IMR-90 (cell line): ENCODE measurements around the gene RPL10A. TPM values are rescaled to one million over a fixed set of nuclear protein-coding genes. Genes with fewer than 3 reads are reported as not detected.

Source experiments
- ATAC-seq: fragments of 200-7000 bp; cut with Tn5 transposase; 2 replicates; pipeline ENCODE4 v1.9.1; 2020; ENCODE audit warnings: low read depth, mild to moderate bottlenecking, moderate library complexity
- BruUV-seq: library from RNA; stranded (reverse); fragments of 400-500 nt; replicated peaks from 2 replicates; lab custom pipeline; 2021; lab: Mats Ljungman, UMichigan
- CTCF ChIA-PET: fragments of 300-600 bp; formaldehyde crosslinking; extraction: SDS; loops from one replicate; lab custom pipeline; 2021; ENCODE audit warnings: antibody characterized with exemption; lab: Yijun Ruan, JAX
- POLR2A ChIA-PET: fragments of 300-600 bp; sonication (Branson Sonifier 250); formaldehyde crosslinking; loops from one replicate; lab custom pipeline; 2022; ENCODE audit warnings: antibody characterized with exemption; ENCODE audit not compliant: unreplicated experiment; lab: Charles Lee
- DNase-seq: peaks from one replicate; pipeline ENCODE4 v3.0.0; 2013
- H2AFZ ChIP-seq: replicated peaks from 2 replicates; pipeline ENCODE3; 2013; ENCODE audit warnings: low read length, mild to moderate bottlenecking; ENCODE audit not compliant: poor library complexity
- H2AK5ac ChIP-seq: 2 replicates; pipeline ENCODE4 v1.6.1; 2013; ENCODE audit warnings: low read depth, low read length, inconsistent platforms
- H2AK9ac ChIP-seq: replicated peaks from 2 replicates; pipeline ENCODE3; 2013; ENCODE audit warnings: mild to moderate bottlenecking, low read depth, low read length, moderate library complexity; ENCODE audit not compliant: poor library complexity
- H2BK120ac ChIP-seq: 2 replicates; pipeline ENCODE4 v1.6.1; 2013; ENCODE audit warnings: low read depth, low read length, inconsistent platforms
- H2BK15ac ChIP-seq: 3 replicates; pipeline ENCODE4 v1.6.1; 2013; ENCODE audit warnings: low read depth, low read length, inconsistent platforms
- H2BK20ac ChIP-seq: 2 replicates; pipeline ENCODE4 v1.6.1; 2013; ENCODE audit warnings: low read depth, mild to moderate bottlenecking, inconsistent platforms, low read length, moderate library complexity
- H2BK5ac ChIP-seq: 2 replicates; pipeline ENCODE4 v1.6.1; 2013; ENCODE audit warnings: mild to moderate bottlenecking, low read depth, low read length, inconsistent platforms; ENCODE audit not compliant: poor library complexity, severe bottlenecking
- H3K14ac ChIP-seq: replicated peaks from 2 replicates; pipeline ENCODE4 v1.6.1; 2013; ENCODE audit warnings: low read depth, low read length, inconsistent platforms
- H3K18ac ChIP-seq: 2 replicates; pipeline ENCODE4 v1.6.1; 2013; ENCODE audit warnings: low read depth, low read length, control low read depth
- H3K23ac ChIP-seq: 2 replicates; pipeline ENCODE4 v1.6.1; 2013; ENCODE audit warnings: low read depth, low read length, inconsistent platforms
- H3K27ac ChIP-seq: 2 replicates; pipeline ENCODE4 v1.5.1; 2013; ENCODE audit warnings: mild to moderate bottlenecking, control low read depth, low read length; ENCODE audit not compliant: insufficient read depth
- H3K27me3 ChIP-seq: 2 replicates; pipeline ENCODE4 v1.6.1; 2013; ENCODE audit warnings: low read length; ENCODE audit not compliant: control insufficient read depth, insufficient read depth
- H3K36me3 ChIP-seq: 2 replicates; pipeline ENCODE4 v1.6.1; 2013; ENCODE audit warnings: low read length, mixed read lengths; ENCODE audit not compliant: control insufficient read depth, insufficient read depth
- H3K4ac ChIP-seq: 2 replicates; pipeline ENCODE4 v1.6.1; 2013; ENCODE audit warnings: low read depth, low read length, inconsistent platforms
- H3K4me1 ChIP-seq: 2 replicates; pipeline ENCODE4 v1.6.1; 2013; ENCODE audit warnings: low read length, mixed read lengths; ENCODE audit not compliant: control insufficient read depth, insufficient read depth
- H3K4me2 ChIP-seq: 2 replicates; pipeline ENCODE4 v1.6.1; 2013; ENCODE audit warnings: low read depth, mild to moderate bottlenecking, control low read depth, low read length, moderate library complexity
- H3K4me3 ChIP-seq: 2 replicates; pipeline ENCODE4 v1.5.1; 2013; ENCODE audit warnings: low read depth, mild to moderate bottlenecking, control low read depth, low read length, moderate library complexity; ENCODE audit not compliant: insufficient read depth
- H3K56ac ChIP-seq: 2 replicates; pipeline ENCODE4 v1.6.1; 2013; ENCODE audit warnings: low read length, inconsistent platforms; ENCODE audit not compliant: insufficient read depth; ENCODE audit errors: extremely low read depth
- H3K79me1 ChIP-seq, 2 experiments: 2 replicates each; pipeline ENCODE4 v1.6.1; 2013; ENCODE audit warnings: low read length in 2 of 2, inconsistent platforms in 1 of 2, low read depth in 1 of 2
- H3K9ac ChIP-seq: 2 replicates; pipeline ENCODE4 v1.6.1; 2013; ENCODE audit warnings: low read depth, low read length, control low read depth
- H3K9me1 ChIP-seq: 2 replicates; pipeline ENCODE4 v1.6.1; 2013; ENCODE audit warnings: low read length, inconsistent platforms; ENCODE audit not compliant: insufficient read depth
- H3K9me3 ChIP-seq: 2 replicates; pipeline ENCODE4 v1.6.1; 2013; ENCODE audit warnings: low read length; ENCODE audit not compliant: control insufficient read depth, insufficient read depth
- H4K20me1 ChIP-seq: 2 replicates; pipeline ENCODE4 v1.6.1; 2013; ENCODE audit warnings: low read length, inconsistent platforms; ENCODE audit not compliant: insufficient read depth
- H4K5ac ChIP-seq: 2 replicates; pipeline ENCODE4 v1.6.1; 2013; ENCODE audit warnings: mild to moderate bottlenecking, low read depth, low read length, control low read depth
- H4K8ac ChIP-seq, 2 experiments: 2 replicates each; pipeline ENCODE4 v1.6.1; 2013; ENCODE audit warnings: low read depth in 2 of 2, low read length in 2 of 2, control low read depth in 1 of 2, inconsistent platforms in 1 of 2
- H4K91ac ChIP-seq: 2 replicates; pipeline ENCODE4 v1.6.1; 2013; ENCODE audit warnings: low read depth, low read length, inconsistent platforms; ENCODE audit not compliant: insufficient read depth
- BHLHE40 ChIP-seq: fragments of 150-350 bp; IDR thresholded peaks from 2 replicates; pipeline ENCODE4 v1.6.1; 2016; ENCODE audit warnings: mild to moderate bottlenecking, low read depth, low read length
- CEBPB ChIP-seq: IDR thresholded peaks from 2 replicates; pipeline ENCODE4 v1.6.1; 2012; ENCODE audit warnings: low read depth, low read length, improper control_type of control experiment
- CHD1 ChIP-seq: IDR thresholded peaks from 2 replicates; pipeline ENCODE4 v1.6.1; 2012; ENCODE audit warnings: low read depth, low read length, improper control_type of control experiment
- MAZ ChIP-seq: IDR thresholded peaks from 2 replicates; pipeline ENCODE4 v1.6.1; 2012; ENCODE audit warnings: low read depth, mild to moderate bottlenecking, low read length, improper control_type of control experiment, moderate library complexity, borderline replicate concordance
- POLR2A ChIP-seq: IDR thresholded peaks from 2 replicates; pipeline ENCODE4 v1.6.1; 2012; ENCODE audit warnings: mild to moderate bottlenecking, low read depth, low read length
- RAD21 ChIP-seq: IDR thresholded peaks from 2 replicates; pipeline ENCODE4 v1.6.1; 2012; ENCODE audit warnings: low read length, improper control_type of control experiment
- RFX5 ChIP-seq: IDR thresholded peaks from 2 replicates; pipeline ENCODE4 v1.8.0; 2012; ENCODE audit warnings: low read depth, mild to moderate bottlenecking, low read length, moderate library complexity
- SMC3 ChIP-seq: fragments of 150-350 bp; IDR thresholded peaks from 2 replicates; pipeline ENCODE4 v1.6.1; 2016; ENCODE audit warnings: low read depth, mild to moderate bottlenecking, antibody characterized with exemption, low read length, moderate library complexity
- WGBS, 2 experiments: methylation state at CpG; one replicate each; pipeline versions ENCODE4 v1.1.5 to v1.1.7; 2013; ENCODE audit warnings: missing lambda C conversion rate in 2 of 2; ENCODE audit not compliant: insufficient read length in 1 of 2; ENCODE audit errors: extremely low coverage in 2 of 2; 5-methylcytosine and 5-hydroxymethylcytosine counted together
- dilution Hi-C: fragments of 300-500 bp; cut with HindIII; formaldehyde crosslinking; loops from one replicate; pipeline ENCODE4 v1.14.3; 2018; ENCODE audit warnings: low sequenced_read_pairs; ENCODE audit not compliant: unreplicated experiment
- in situ Hi-C: fragments of 300-500 bp; cut with MboI; formaldehyde crosslinking; loops from 3 replicates; pipeline ENCODE4 v1.14.3; 2019; ENCODE audit warnings: low sequenced_read_pairs, inconsistent platforms, mixed read lengths
- intact Hi-C: fragments of 100-400 bp; cut with micrococcal nuclease; formaldehyde crosslinking; loops from 2 replicates; pipeline ENCODE4 v1.10.0; 2022
- polyA plus RNA-seq, 3 experiments: library from polyadenylated mRNA; depleted of rRNA; stranded (reverse); fragments of >200 nt; gene quantifications; 2 replicates each; pipeline ENCODE4 v1.2.3, GENCODE V29; 2012; ENCODE audit warnings: low replicate concordance in 1 of 3
- total RNA-seq: library from RNA; depleted of rRNA; stranded (reverse); fragments of >200 nt; gene quantifications from 2 replicates; pipeline ENCODE4 v1.2.3, GENCODE V29; 2012
- TF ChIP-seq, protein P1 (sequence below): conservative IDR thresholded peaks from 2 replicates; pipeline ENCODE4 v1.5.1; 2012; ENCODE audit warnings: mild to moderate bottlenecking, low read depth, low read length, improper control_type of control experiment
- TF ChIP-seq, protein P2 (sequence below): fragments of 150-350 bp; IDR thresholded peaks from 2 replicates; pipeline ENCODE4 v1.6.1; 2017; ENCODE audit warnings: mild to moderate bottlenecking, antibody characterized with exemption, low read length, low read depth

RPL10A gene
- total and polyA plus RNA-seq, 2 of the 4 experiments (the other 2 are of a cell fraction), result 2,310 to 3,153 TPM

DNA sequence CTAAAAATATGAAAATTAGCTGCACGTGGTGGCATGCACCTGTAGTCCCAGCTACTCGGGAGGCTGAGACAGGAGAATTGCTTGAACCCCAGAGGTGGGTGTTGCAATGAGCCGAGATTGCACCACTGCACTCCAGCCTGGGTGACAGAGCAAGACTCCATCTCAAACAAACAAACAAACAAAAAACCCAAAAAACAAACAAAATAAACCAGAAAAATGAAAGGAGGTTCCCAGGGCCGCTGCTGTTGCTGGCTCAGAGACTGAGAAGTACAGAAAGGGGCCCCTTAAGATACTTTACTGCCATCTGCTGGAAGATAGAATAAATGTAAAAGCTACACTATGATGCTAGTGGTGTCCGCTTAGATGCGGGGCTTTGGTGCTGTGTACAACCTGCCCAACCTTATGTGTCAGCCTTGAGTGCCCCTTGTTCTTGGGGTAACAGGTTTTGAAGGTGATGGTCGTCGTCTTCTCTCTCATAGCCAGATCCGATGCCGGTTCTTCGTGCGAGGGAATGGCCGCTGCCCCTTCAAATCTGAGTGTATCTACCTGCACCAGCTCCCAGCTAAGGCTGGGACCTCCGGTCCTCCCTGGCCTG, 18.8 kb upstream of the RPL10A start (continued):
- TF ChIP-seq CHD1 (no peak), RAD21 (peak; percentile 95)

DNA sequence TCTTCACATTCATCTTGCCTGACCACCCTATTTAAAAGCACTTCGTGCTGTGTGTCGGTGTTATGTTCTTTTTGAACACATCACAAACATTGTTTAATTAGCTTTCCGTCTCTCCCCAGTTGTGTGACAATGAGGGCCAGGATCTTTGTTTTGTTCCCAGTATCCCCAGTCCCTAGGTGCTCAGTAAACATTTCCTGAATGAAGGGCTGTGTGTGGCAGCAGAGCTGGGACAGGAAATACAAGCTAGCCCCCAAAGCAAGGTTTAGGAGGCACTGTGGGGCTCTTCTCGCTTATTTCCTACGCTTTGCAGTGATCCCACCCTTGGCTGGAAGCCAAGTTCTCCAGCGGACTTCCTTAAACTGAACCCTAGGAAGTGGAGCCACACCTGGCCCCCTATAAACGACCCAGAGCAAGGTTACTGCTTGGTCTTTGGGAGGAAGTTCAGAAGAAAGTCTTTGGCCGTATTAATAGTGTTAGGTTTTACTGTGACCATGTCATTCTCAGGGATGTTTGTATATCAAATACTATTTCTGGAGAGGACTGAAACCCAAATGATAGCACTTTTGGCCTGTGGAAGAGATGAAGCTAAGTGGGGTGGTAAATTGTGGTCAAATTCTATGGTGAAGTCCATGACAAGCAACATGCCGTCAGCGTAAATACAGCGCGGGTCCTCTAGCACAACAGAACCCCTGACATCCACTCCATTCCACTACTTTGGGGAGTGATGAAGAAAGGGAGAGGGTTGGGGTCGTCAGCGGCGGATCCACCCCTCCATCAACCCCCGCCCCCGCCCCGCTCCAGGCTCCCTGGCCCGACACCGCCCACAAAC, 16.6 kb upstream of the RPL10A start:
- Histone ChIP-seq H2AK5ac (peak overlapping the region; percentile 0; the same call in 1 of the 2 replicates), H2BK20ac (no peak overlapping the region), H3K27me3 (no peaks in the 10 kb centered on the region), H3K23ac (peak overlapping the region; percentile 73; the same call in 1 of the 2 replicates), H4K20me1 (peaks cover 4% of the 10 kb centered on the region; the same call in 1 of the 2 replicates), H4K91ac (no peak overlapping the region), H3K4ac (peak overlapping the region; percentile 1; the same call in 1 of the 2 replicates), H3K27ac (no peak overlapping the region), H3K56ac (no peak overlapping the region), H2AK9ac (no peak overlapping the region), H3K9me1 (peaks cover 4% of the 10 kb centered on the region), H2BK15ac (peak overlapping the region; percentile 19; the same call in 1 of the 3 replicates), H3K36me3 (peaks cover 5% of the 10 kb centered on the region), H4K8ac (peak overlapping the region in 1 of 2 experiments; percentile 28; a peak in 1 of 4 replicates), H3K14ac (no peak overlapping the region), H3K9me3 (no peaks in the 10 kb centered on the region), H3K4me3 (peak overlapping the region; percentile 40), H3K4me1 (peaks cover 6% of the 10 kb centered on the region), H3K79me1 (peaks cover 9 to 35% of the 10 kb centered on the region in 2 experiments), H2AFZ (peak overlapping the region; percentile 81), H4K5ac (no peak overlapping the region), H3K4me2 (peak overlapping the region; percentile 92), H3K9ac (no peak overlapping the region), H2BK5ac (no peak overlapping the region), H3K18ac (no peak overlapping the region), H2BK120ac (0 out of 2 replicates have a peak overlapping the region, but pooled peaks have one; percentile 6)
- POLR2A ChIA-PET, result no interaction called here
- CTCF ChIA-PET, result interaction anchor here (1.6 kb wide), 1 partner anchor 110 kb away, joined by 5 read pairs; no protein-coding TSS in a partner anchor
- DNase-seq (no peak), ATAC-seq (no peak)
- 0% methylated on average over 2 of the region's 20 CpGs; no CpG with 5 or more reads in 1 of the 2 experiments for WGBS, 2 experiments
- dilution Hi-C loops (no loop called here), in situ Hi-C loops (loop anchor here (5.0 kb wide), 1 partner anchor 109 kb away; the partner anchor contains the start of gene PPARD), intact Hi-C loops (loop anchor here (5.0 to 10.0 kb wide), 2 partner anchors 154 to 307 kb away; partner anchors contain the start of genes DEF6 and TCP11)
- no TSS peak for BruUV-seq
- TF ChIP-seq SMC3 (no peak), MAZ (no peak), CEBPB (no peak), RFX5 (no peak), RAD21 (no peak), CHD1 (no peak), BHLHE40 (no peak), POLR2A (no peak)
- TF ChIP-seq, protein P1, sequence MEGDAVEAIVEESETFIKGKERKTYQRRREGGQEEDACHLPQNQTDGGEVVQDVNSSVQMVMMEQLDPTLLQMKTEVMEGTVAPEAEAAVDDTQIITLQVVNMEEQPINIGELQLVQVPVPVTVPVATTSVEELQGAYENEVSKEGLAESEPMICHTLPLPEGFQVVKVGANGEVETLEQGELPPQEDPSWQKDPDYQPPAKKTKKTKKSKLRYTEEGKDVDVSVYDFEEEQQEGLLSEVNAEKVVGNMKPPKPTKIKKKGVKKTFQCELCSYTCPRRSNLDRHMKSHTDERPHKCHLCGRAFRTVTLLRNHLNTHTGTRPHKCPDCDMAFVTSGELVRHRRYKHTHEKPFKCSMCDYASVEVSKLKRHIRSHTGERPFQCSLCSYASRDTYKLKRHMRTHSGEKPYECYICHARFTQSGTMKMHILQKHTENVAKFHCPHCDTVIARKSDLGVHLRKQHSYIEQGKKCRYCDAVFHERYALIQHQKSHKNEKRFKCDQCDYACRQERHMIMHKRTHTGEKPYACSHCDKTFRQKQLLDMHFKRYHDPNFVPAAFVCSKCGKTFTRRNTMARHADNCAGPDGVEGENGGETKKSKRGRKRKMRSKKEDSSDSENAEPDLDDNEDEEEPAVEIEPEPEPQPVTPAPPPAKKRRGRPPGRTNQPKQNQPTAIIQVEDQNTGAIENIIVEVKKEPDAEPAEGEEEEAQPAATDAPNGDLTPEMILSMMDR, result no peak
- TF ChIP-seq, protein P2, sequence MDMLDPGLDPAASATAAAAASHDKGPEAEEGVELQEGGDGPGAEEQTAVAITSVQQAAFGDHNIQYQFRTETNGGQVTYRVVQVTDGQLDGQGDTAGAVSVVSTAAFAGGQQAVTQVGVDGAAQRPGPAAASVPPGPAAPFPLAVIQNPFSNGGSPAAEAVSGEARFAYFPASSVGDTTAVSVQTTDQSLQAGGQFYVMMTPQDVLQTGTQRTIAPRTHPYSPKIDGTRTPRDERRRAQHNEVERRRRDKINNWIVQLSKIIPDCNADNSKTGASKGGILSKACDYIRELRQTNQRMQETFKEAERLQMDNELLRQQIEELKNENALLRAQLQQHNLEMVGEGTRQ, result no peak
